Stomach smooth muscle (tissue), 2 donors: ENCODE measurements around the gene DAZL.
"Not testable (repeated sequence)": the region's sequence is repeated elsewhere in the genome, so short reads cannot be mapped to it uniquely, and the experiment has no call there.

Experiments
- H3K27ac ChIP-seq: one replicate; pipeline ENCODE4 v1.7.0; 2013; ENCODE audit warnings: mild to moderate bottlenecking, low read length, inconsistent platforms
- H3K27me3 ChIP-seq, 2 donors: one replicate each; pipeline ENCODE4 v1.7.0; 2013; ENCODE audit warnings: low read length in 2 of 2; ENCODE audit not compliant: insufficient read depth in 2 of 2, control insufficient read depth in 1 of 2
- H3K36me3 ChIP-seq, 2 donors: one replicate each; pipeline ENCODE4 v1.7.0; 2013; ENCODE audit warnings: low read length in 2 of 2; ENCODE audit not compliant: control insufficient read depth in 2 of 2, insufficient read depth in 2 of 2
- H3K4me1 ChIP-seq: one replicate; pipeline ENCODE4 v1.7.0; 2013; ENCODE audit warnings: low read length; ENCODE audit not compliant: control insufficient read depth, insufficient read depth
- H3K4me3 ChIP-seq, 2 donors: one replicate each; pipeline ENCODE4 v1.7.0; 2013; ENCODE audit warnings: low read length in 2 of 2
- H3K9ac ChIP-seq, 2 donors: one replicate each; pipeline ENCODE4 v1.7.0; 2013; ENCODE audit warnings: low read length in 2 of 2, mild to moderate bottlenecking in 1 of 2
- H3K9me3 ChIP-seq, 2 donors: one replicate each; pipeline ENCODE4 v1.7.0; 2013; ENCODE audit warnings: low read length in 2 of 2; ENCODE audit not compliant: control insufficient read depth in 2 of 2
- donor health status: healthy.
- donor health status: Pancreatic carcinoma.

The DAZL gene, protein sequence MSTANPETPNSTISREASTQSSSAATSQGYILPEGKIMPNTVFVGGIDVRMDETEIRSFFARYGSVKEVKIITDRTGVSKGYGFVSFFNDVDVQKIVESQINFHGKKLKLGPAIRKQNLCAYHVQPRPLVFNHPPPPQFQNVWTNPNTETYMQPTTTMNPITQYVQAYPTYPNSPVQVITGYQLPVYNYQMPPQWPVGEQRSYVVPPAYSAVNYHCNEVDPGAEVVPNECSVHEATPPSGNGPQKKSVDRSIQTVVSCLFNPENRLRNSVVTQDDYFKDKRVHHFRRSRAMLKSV

DNA sequence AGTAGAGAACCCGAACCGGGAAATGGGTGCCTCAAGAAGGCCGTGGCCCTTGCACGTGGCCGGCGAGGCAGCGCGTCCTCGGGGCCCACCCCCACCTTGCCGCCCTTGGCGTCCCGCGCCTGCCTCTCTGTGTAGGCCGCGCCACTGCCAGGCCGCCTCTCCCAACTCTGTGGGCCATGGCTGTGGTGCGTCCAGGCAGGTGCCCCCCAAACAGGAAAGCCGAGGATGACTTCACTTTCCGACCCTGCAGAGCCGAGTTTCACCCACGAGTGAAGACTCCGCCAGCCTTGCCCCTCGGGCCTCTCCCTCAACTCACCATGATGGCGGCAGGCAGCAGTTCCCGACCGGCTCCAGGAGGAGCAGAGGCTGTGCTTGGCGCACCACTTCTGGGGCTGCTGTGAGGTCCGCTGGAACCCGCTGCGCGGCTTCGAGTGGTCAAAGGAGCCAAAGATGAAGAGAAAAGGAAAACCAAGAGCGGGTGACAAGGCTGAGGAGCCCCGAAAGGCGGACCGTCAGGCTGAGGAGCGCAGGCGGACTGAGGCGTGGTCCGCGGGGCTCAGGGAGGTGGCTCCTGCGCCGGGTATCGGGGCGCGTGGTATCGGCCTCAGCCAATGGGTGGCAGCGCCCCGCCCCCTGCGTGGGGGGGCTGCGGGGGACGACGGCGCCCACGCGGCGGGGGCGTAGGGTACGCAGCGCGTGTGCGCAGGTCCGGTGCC lies at the start of gene DAZL:
DAZL (minus strand) TSS at position 537 of the 716 bp plus-strand sequence; CDS start at position 319, 218 bp downstream.
- Histone ChIP-seq H3K27ac (no peak within 1 kb of the TSS), H3K4me3 (no peak within 1 kb of the TSS), H3K27me3 (no peaks in the 10 kb centered on the region), H3K9me3 (no peaks in the 10 kb centered on the region), H3K4me1 (no peaks in the 10 kb centered on the region), H3K9ac (no peak within 1 kb of the TSS), H3K36me3 (no peaks in the 10 kb centered on the region)

DNA sequence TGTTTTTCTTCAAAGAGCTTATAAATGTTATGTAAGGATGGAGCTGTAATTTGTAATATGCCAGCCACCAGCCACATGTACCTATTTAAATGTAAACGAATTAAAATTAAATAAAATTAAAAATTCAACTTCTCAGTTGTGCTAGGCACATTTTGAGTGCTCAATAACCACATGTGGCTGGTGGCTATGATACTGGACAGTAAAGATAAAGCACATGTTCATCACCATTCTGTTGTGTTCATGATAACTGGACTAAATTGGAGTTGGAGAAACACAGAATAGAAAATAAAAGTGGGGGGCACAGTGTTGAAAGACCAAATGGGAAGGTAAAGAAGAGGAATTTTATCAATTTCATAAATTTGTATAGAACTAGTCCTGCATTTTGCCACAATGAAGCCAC lies 49.8 kb upstream of the DAZL start:
- Histone ChIP-seq H3K27ac (no peak overlapping the region), H3K4me3 (no peak overlapping the region), H3K27me3 (no peaks in the 10 kb centered on the region), H3K9ac (no peak overlapping the region), H3K4me1 (no peaks in the 10 kb centered on the region), H3K9me3 (no peaks in the 10 kb centered on the region), H3K36me3 (no peaks in the 10 kb centered on the region)

DNA sequence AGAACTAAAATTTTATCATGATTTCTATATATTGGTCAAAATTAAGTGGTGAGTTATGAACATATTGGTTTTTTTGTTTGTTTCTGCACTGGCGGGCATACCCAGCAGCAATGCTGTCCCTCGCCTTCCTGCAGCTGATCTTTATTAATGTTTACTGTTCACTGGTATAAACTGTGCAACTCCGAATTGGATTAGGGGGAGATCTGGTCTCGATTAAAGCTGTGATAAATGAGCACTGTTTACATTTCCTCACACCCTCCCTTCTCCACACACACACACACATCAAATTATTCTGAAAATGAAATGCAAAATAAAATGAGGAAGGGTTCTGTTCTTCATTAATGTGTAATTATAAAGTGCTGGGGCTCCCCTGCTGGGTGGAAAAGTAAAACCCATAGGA lies 48.5 kb upstream of the DAZL start:
- Histone ChIP-seq H3K4me1 (no peaks in the 10 kb centered on the region), H3K27ac (no peak overlapping the region), H3K9ac (no peak overlapping the region), H3K4me3 (no peak overlapping the region), H3K9me3 (no peaks in the 10 kb centered on the region), H3K36me3 (no peaks in the 10 kb centered on the region), H3K27me3 (no peaks in the 10 kb centered on the region)

- H3K9me3 ChIP-seq, result no peaks in the 10 kb centered on the region
These were observed 42.4 kb upstream of the DAZL start for GRCh38 chr3:16647668-16648067.

DNA sequence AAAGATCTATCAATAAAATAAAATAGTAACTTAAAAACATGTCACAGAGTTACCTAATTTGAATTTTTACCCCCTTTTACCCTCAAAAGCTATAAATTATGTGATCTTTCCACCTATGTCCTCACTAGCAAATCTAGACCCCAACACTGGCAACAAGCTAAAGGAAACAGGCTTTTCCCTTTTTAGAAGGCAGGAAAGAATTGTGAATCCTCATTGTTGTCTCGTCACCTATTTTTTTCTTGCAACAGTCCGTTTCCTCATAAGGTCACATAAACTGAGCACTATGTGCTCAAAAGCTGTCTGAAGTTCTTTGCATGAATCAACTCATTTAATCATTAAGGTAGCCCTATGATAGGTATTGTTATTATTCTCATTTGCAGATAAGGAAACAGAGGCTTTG lies 34.6 kb upstream of the DAZL start:
- no peak overlapping the region for H3K4me3 ChIP-seq
- H3K9ac ChIP-seq, result no peak overlapping the region
- H3K27ac ChIP-seq, result no peak overlapping the region
- no peaks in the 10 kb centered on the region for H3K36me3 ChIP-seq
- H3K9me3 ChIP-seq, result no peaks in the 10 kb centered on the region
- H3K4me1 ChIP-seq, result no peaks in the 10 kb centered on the region
- H3K27me3 ChIP-seq, result no peaks in the 10 kb centered on the region

More at GRCh38 chr3:16647668-16648067, 42.4 kb upstream of the DAZL start:
- H3K4me3 ChIP-seq, result no peak overlapping the region
- no peaks in the 10 kb centered on the region for H3K36me3 ChIP-seq
- H3K4me1 ChIP-seq, result no peaks in the 10 kb centered on the region
- H3K9ac ChIP-seq, result no peak overlapping the region
- no peak overlapping the region for H3K27ac ChIP-seq
- no peaks in the 10 kb centered on the region for H3K27me3 ChIP-seq

- Histone ChIP-seq H3K4me3 (no peak overlapping the region), H3K9me3 (no peaks in the 10 kb centered on the region), H3K36me3 (no peaks in the 10 kb centered on the region), H3K27me3 (no peaks in the 10 kb centered on the region), H3K27ac (no peak overlapping the region), H3K9ac (no peak overlapping the region), H3K4me1 (no peaks in the 10 kb centered on the region)
These were observed 28.7 kb upstream of the DAZL start for GRCh38 chr3:16633948-16634347.

- no peak overlapping the region for H3K9ac ChIP-seq
- H3K36me3 ChIP-seq, result no peaks in the 10 kb centered on the region
- H3K27ac ChIP-seq, result no peak overlapping the region
- no peaks in the 10 kb centered on the region for H3K9me3 ChIP-seq
- no peaks in the 10 kb centered on the region for H3K4me1 ChIP-seq
- H3K4me3 ChIP-seq, result no peak overlapping the region
- H3K27me3 ChIP-seq, result no peaks in the 10 kb centered on the region
These were observed 27.2 kb upstream of the DAZL start for GRCh38 chr3:16632395-16632794.

GRCh38 chr3:16618721-16619120 lies 13.5 kb upstream of the DAZL start:
- Histone ChIP-seq H3K9ac (no peak overlapping the region), H3K36me3 (no peaks in the 10 kb centered on the region), H3K4me3 (no peak overlapping the region), H3K27me3 (no peaks in the 10 kb centered on the region), H3K9me3 (no peaks in the 10 kb centered on the region), H3K4me1 (no peaks in the 10 kb centered on the region), H3K27ac (no peak overlapping the region)

DNA sequence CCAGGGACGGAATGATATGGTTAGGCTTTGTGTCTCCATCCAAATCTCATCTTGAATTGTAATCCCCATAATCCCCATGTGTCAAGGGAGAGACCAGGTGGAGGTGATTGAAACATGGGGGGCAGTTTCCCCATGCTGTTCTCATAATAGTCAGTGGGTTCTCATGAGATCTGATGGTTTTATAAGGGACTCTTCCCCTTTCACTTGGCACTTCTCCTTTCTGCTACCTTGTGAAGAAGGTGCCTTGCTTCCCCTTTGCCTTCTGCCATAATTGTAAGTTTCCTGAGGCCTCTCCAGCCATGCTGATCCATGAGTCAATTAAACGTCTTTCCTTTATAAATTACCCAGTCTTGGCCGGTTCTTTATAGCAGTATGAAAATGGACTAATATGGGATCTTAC lies 11.9 kb upstream of the DAZL start:
- not testable (repeated sequence) for H3K36me3 ChIP-seq, H3K9ac ChIP-seq, H3K4me1 ChIP-seq, H3K9me3 ChIP-seq, H3K27ac ChIP-seq, H3K27me3 ChIP-seq, H3K4me3 ChIP-seq

- Histone ChIP-seq H3K27ac (no peak overlapping the region), H3K9ac (no peak overlapping the region), H3K4me3 (no peak overlapping the region), H3K27me3 (no peaks in the 10 kb centered on the region), H3K4me1 (no peaks in the 10 kb centered on the region), H3K36me3 (no peaks in the 10 kb centered on the region), H3K9me3 (no peaks in the 10 kb centered on the region)
These were observed 10.9 kb upstream of the DAZL start for GRCh38 chr3:16616083-16616482.
